HG03354 (cell line): ENCODE measurements around the gene OR2F2.

Source experiments
- ATAC-seq: cut with Tn5 transposase; IDR thresholded peaks from one replicate; pipeline ENCODE4 v1.9.1; 2021; ENCODE audit warnings: mild to moderate bottlenecking; ENCODE audit not compliant: unreplicated experiment, poor library complexity, severe bottlenecking

The OR2F2 gene

GRCh38 chr7:143913945-143914615, 21.0 kb upstream of the OR2F2 start:
- ATAC-seq, result no peak

GRCh38 chr7:143914938-143915652, 19.9 kb upstream of the OR2F2 start:
- ATAC-seq, result no peak

GRCh38 chr7:143924851-143925250, 10.2 kb upstream of the OR2F2 start:
- no peak for ATAC-seq

- no peak for ATAC-seq
Observed at GRCh38 chr7:143929224-143929920, 5.7 kb upstream of the OR2F2 start.

- ATAC-seq, result no peak
Observed at GRCh38 chr7:143931739-143932138, 3.3 kb upstream of the OR2F2 start.

GRCh38 chr7:143936087-143937009, 1.3 kb downstream of the OR2F2 start:
- no peak for ATAC-seq

- no peak for ATAC-seq
Observed at GRCh38 chr7:143938379-143939243, 3.6 kb downstream of the OR2F2 start.

- no peak for ATAC-seq
Observed at GRCh38 chr7:143945423-143945822, 10.4 kb downstream of the OR2F2 start.

GRCh38 chr7:143947111-143947510, 12.1 kb downstream of the OR2F2 start:
- ATAC-seq, result no peak

- ATAC-seq, result no peak
Observed at GRCh38 chr7:143948733-143949132, 13.7 kb downstream of the OR2F2 start.

GRCh38 chr7:143953421-143953820, 18.4 kb downstream of the OR2F2 start:
- no peak for ATAC-seq

- no peak for ATAC-seq
Observed at GRCh38 chr7:143954135-143954534, 19.1 kb downstream of the OR2F2 start.

- ATAC-seq, result no peak
Observed at GRCh38 chr7:143954544-143954943, 19.5 kb downstream of the OR2F2 start, which contains the start of gene OR2F1. Gene OR2F1 (plus strand): TSS chr7:143954844. CDS start chr7:143959971, 5,127 bp downstream.

GRCh38 chr7:143958781-143959180, 23.7 kb downstream of the OR2F2 start:
- ATAC-seq, result no peak

GRCh38 chr7:143960813-143961610, 26.0 kb downstream of the OR2F2 start:
- ATAC-seq, result no peak

GRCh38 chr7:143965280-143965679, 30.2 kb downstream of the OR2F2 start:
- no peak for ATAC-seq

GRCh38 chr7:143967398-143967797, 32.4 kb downstream of the OR2F2 start:
- no peak for ATAC-seq

GRCh38 chr7:143973870-143974416, 38.9 kb downstream of the OR2F2 start:
- ATAC-seq, result no peak
